Nephron (organoid): ENCODE results near the gene PDE11A.

ENCODE experiments used
- H3K27ac Mint-ChIP-seq, 3 experiments: 2 replicates each; pipeline ENCODE4 v1.8.0; 2020; ENCODE audit warnings: mixed read lengths in 3 of 3, mild to moderate bottlenecking in 2 of 3, moderate library complexity in 1 of 3
- H3K27me3 Mint-ChIP-seq: 2 replicates; pipeline ENCODE4 v1.8.0; 2021; ENCODE audit warnings: low read depth, mild to moderate bottlenecking, moderate library complexity, mixed read lengths
- H3K36me3 Mint-ChIP-seq: 2 replicates; pipeline ENCODE4 v1.8.0; 2020; ENCODE audit warnings: low read depth, mixed read lengths
- H3K4me1 Mint-ChIP-seq: 2 replicates; pipeline ENCODE4 v1.8.0; 2020; ENCODE audit warnings: mixed read lengths
- H3K4me3 Mint-ChIP-seq, 3 experiments: 2 replicates each; pipeline ENCODE4 v1.8.0; 2020; ENCODE audit warnings: mild to moderate bottlenecking in 3 of 3, mixed read lengths in 3 of 3, moderate library complexity in 2 of 3
- H3K9me3 Mint-ChIP-seq: 2 replicates; pipeline ENCODE4 v1.8.0; 2020; ENCODE audit warnings: mixed read lengths
- CTCF ChIP-seq, 3 experiments: fragments of 200-600 bp; sonication (generic); IDR thresholded peaks; one replicate each; pipeline ENCODE4 v1.5.0; 2021; ENCODE audit warnings: antibody characterized with exemption in 3 of 3; ENCODE audit not compliant: unreplicated experiment in 3 of 3

The PDE11A gene

GRCh38 chr2:178106053-178106452 lies 33.5 kb upstream of the PDE11A start:
- Mint-ChIP-seq H3K9me3 (no peaks in the 10 kb centered on the region), H3K27ac (no peak overlapping the region), H3K36me3 (no peaks in the 10 kb centered on the region), H3K27me3 (no peaks in the 10 kb centered on the region), H3K4me1 (no peaks in the 10 kb centered on the region), H3K4me3 (no peak overlapping the region)
- TF ChIP-seq CTCF (IDR thresholded peaks at IDR 0.05; ENCODE audit: unreplicated experiment in 3 of 3) = no peak

GRCh38 chr2:178105566-178105965 lies 33.0 kb upstream of the PDE11A start:
- no peaks in the 10 kb centered on the region for H3K27me3 Mint-ChIP-seq
- H3K4me3 Mint-ChIP-seq = no peak overlapping the region
- no peaks in the 10 kb centered on the region for H3K36me3 Mint-ChIP-seq
- H3K9me3 Mint-ChIP-seq = no peaks in the 10 kb centered on the region
- no peak overlapping the region for H3K27ac Mint-ChIP-seq
- TF ChIP-seq CTCF (IDR thresholded peaks at IDR 0.05; ENCODE audit: unreplicated experiment in 3 of 3) = no peak
- H3K4me1 Mint-ChIP-seq = no peaks in the 10 kb centered on the region

GRCh38 chr2:178101321-178102079 lies 28.9 kb upstream of the PDE11A start:
- no peaks in the 10 kb centered on the region for H3K36me3 Mint-ChIP-seq
- TF ChIP-seq CTCF (IDR thresholded peaks at IDR 0.05; ENCODE audit: unreplicated experiment in 3 of 3) = no peak
- no peak overlapping the region for H3K27ac Mint-ChIP-seq
- no peaks in the 10 kb centered on the region for H3K4me1 Mint-ChIP-seq
- no peak overlapping the region for H3K4me3 Mint-ChIP-seq
- no peaks in the 10 kb centered on the region for H3K27me3 Mint-ChIP-seq
- peaks cover 3% of the 10 kb centered on the region for H3K9me3 Mint-ChIP-seq

- no peaks in the 10 kb centered on the region for H3K36me3 Mint-ChIP-seq
- no peaks in the 10 kb centered on the region for H3K4me1 Mint-ChIP-seq
- no peak overlapping the region for H3K4me3 Mint-ChIP-seq
- TF ChIP-seq CTCF (IDR thresholded peaks at IDR 0.05; ENCODE audit: unreplicated experiment in 3 of 3) = no peak
- peaks cover 6% of the 10 kb centered on the region for H3K27me3 Mint-ChIP-seq
- peaks cover 5% of the 10 kb centered on the region for H3K9me3 Mint-ChIP-seq
- no peak overlapping the region for H3K27ac Mint-ChIP-seq
Measured at GRCh38 chr2:178093471-178093870, 20.9 kb upstream of the PDE11A start.

- TF ChIP-seq CTCF (IDR thresholded peaks at IDR 0.05; ENCODE audit: unreplicated experiment in 3 of 3) = no peak
- Mint-ChIP-seq H3K9me3 (no peaks in the 10 kb centered on the region), H3K27ac (no peak overlapping the region), H3K4me3 (no peak overlapping the region), H3K4me1 (no peaks in the 10 kb centered on the region), H3K27me3 (peaks cover 4% of the 10 kb centered on the region), H3K36me3 (no peaks in the 10 kb centered on the region)
Measured at GRCh38 chr2:178088774-178089270, 16.2 kb upstream of the PDE11A start.

- peaks cover 4% of the 10 kb centered on the region for H3K27me3 Mint-ChIP-seq
- TF ChIP-seq CTCF (IDR thresholded peaks at IDR 0.05; ENCODE audit: unreplicated experiment in 3 of 3) = no peak
- H3K9me3 Mint-ChIP-seq = peaks cover 5% of the 10 kb centered on the region
- no peaks in the 10 kb centered on the region for H3K4me1 Mint-ChIP-seq
- no peak overlapping the region for H3K27ac Mint-ChIP-seq
- H3K36me3 Mint-ChIP-seq = no peaks in the 10 kb centered on the region
- H3K4me3 Mint-ChIP-seq = no peak overlapping the region
Measured at GRCh38 chr2:178084273-178084672, 11.7 kb upstream of the PDE11A start.
